ENCODE data around the gene IQGAP2.

Gene IQGAP2

DNA sequence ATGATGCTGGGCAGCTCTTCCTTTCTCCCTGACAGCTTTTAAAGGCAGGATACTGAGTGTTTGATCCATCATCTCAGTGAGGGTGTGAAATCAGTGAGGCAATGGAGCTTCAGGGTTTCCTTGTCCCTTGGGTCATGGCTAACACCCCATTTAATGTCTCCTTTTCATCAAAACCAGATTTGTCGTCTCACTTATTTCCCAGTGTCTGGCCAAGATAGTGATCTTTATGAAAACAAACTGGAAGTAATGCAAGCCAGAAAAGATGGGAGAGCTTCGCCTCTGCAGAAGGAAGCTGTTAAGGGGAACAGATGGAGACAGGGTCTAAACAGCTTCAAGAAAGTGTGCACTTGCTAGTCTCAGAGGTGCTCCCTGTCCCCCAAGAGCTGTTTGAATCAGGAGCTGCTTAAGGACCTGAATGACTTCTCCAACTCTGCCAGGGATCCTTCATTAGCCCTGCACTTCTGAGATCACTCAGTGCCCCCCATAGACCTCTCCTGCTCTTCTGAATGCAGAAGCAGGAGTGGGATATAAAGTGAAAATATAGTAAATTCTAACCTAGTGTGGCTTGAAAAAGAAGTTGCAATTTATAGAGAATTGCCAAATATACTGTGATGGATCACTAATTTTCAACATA lies 124.0 kb downstream of the IQGAP2 start (continued):
- TF ChIP-seq, protein P1, sequence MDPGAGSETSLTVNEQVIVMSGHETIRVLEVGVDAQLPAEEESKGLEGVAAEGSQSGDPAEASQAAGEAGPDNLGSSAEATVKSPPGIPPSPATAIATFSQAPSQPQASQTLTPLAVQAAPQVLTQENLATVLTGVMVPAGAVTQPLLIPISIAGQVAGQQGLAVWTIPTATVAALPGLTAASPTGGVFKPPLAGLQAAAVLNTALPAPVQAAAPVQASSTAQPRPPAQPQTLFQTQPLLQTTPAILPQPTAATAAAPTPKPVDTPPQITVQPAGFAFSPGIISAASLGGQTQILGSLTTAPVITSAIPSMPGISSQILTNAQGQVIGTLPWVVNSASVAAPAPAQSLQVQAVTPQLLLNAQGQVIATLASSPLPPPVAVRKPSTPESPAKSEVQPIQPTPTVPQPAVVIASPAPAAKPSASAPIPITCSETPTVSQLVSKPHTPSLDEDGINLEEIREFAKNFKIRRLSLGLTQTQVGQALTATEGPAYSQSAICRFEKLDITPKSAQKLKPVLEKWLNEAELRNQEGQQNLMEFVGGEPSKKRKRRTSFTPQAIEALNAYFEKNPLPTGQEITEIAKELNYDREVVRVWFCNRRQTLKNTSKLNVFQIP (CRISPR knock-in tag; IDR thresholded peaks at IDR 0.05; ENCODE audit: borderline replicate concordance, low read depth) = no peak

DNA sequence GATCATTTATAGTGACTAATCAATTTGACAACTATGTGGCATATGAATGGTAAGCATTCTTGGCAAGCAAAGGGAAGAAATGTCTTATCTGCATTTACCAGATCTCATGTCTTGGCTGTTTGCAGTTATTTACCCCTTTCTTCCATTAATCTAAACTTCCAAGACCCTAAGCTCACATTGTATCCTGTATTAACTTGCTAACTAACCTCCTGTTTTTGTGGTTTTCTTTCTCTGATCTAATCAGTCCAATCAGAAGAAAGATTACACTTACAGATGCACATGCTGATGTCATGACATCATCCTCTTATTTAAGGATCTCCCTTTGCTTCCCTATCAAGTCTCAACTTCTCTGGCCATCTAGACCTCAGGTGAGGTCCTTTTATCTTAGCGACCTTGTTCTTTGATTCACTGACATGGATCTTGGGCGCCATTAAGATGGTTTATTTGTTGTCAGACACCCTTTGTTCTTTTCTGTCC lies 124.6 kb downstream of the IQGAP2 start:
- TF ChIP-seq TOX (CRISPR knock-in tag; IDR thresholded peaks at IDR 0.05; ENCODE audit: borderline replicate concordance) = no peak
- TF ChIP-seq ZNF70 (CRISPR knock-in tag; IDR thresholded peaks at IDR 0.05) = no peak
- no peak for TF ChIP-seq PPARA (CRISPR knock-in tag; IDR thresholded peaks at IDR 0.05; ENCODE audit: borderline replicate concordance)
- TF ChIP-seq ARNTL (CRISPR knock-in tag; IDR thresholded peaks at IDR 0.05; ENCODE audit: borderline replicate concordance, low read depth) = no peak
- no peak for TF ChIP-seq ZNF565 (CRISPR knock-in tag; conservative IDR thresholded peaks at IDR 0.05; ENCODE audit: low read depth)
- no peak for TF ChIP-seq ZC3H10 (CRISPR knock-in tag; IDR thresholded peaks at IDR 0.05)
- peak; percentile 84; the same call in 1 of the 2 replicates for TF ChIP-seq CSDC2 (CRISPR knock-in tag; IDR thresholded peaks at IDR 0.05)
- TF ChIP-seq, protein P2, sequence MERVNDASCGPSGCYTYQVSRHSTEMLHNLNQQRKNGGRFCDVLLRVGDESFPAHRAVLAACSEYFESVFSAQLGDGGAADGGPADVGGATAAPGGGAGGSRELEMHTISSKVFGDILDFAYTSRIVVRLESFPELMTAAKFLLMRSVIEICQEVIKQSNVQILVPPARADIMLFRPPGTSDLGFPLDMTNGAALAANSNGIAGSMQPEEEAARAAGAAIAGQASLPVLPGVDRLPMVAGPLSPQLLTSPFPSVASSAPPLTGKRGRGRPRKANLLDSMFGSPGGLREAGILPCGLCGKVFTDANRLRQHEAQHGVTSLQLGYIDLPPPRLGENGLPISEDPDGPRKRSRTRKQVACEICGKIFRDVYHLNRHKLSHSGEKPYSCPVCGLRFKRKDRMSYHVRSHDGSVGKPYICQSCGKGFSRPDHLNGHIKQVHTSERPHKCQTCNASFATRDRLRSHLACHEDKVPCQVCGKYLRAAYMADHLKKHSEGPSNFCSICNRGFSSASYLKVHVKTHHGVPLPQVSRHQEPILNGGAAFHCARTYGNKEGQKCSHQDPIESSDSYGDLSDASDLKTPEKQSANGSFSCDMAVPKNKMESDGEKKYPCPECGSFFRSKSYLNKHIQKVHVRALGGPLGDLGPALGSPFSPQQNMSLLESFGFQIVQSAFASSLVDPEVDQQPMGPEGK (CRISPR knock-in tag; IDR thresholded peaks at IDR 0.05; ENCODE audit: borderline replicate concordance) = no peak
- TF ChIP-seq TCF4 (CRISPR knock-in tag; IDR thresholded peaks at IDR 0.05; ENCODE audit: borderline replicate concordance) = no peak
- no peak for TF ChIP-seq ZFP30 (CRISPR knock-in tag; IDR thresholded peaks at IDR 0.05)
- TF ChIP-seq, protein P3, sequence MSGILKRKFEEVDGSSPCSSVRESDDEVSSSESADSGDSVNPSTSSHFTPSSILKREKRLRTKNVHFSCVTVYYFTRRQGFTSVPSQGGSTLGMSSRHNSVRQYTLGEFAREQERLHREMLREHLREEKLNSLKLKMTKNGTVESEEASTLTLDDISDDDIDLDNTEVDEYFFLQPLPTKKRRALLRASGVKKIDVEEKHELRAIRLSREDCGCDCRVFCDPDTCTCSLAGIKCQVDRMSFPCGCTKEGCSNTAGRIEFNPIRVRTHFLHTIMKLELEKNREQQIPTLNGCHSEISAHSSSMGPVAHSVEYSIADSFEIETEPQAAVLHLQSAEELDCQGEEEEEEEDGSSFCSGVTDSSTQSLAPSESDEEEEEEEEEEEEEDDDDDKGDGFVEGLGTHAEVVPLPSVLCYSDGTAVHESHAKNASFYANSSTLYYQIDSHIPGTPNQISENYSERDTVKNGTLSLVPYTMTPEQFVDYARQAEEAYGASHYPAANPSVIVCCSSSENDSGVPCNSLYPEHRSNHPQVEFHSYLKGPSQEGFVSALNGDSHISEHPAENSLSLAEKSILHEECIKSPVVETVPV (CRISPR knock-in tag; IDR thresholded peaks at IDR 0.05) = peak; percentile 18; the same call in 1 of the 2 replicates
- no peak for TF ChIP-seq ESRRG (CRISPR knock-in tag; IDR thresholded peaks at IDR 0.05)
- no peak for TF ChIP-seq OSR1 (CRISPR knock-in tag; IDR thresholded peaks at IDR 0.05)
- no peak for TF ChIP-seq SNAI2 (CRISPR knock-in tag; IDR thresholded peaks at IDR 0.05)
- TF ChIP-seq ZNF8 (CRISPR knock-in tag; IDR thresholded peaks at IDR 0.05) = no peak
- TF ChIP-seq RARB (CRISPR knock-in tag; IDR thresholded peaks at IDR 0.05) = no peak
- peak; percentile 83 for TF ChIP-seq ISL1 (CRISPR knock-in tag; IDR thresholded peaks at IDR 0.05)
- TF ChIP-seq, protein P4, sequence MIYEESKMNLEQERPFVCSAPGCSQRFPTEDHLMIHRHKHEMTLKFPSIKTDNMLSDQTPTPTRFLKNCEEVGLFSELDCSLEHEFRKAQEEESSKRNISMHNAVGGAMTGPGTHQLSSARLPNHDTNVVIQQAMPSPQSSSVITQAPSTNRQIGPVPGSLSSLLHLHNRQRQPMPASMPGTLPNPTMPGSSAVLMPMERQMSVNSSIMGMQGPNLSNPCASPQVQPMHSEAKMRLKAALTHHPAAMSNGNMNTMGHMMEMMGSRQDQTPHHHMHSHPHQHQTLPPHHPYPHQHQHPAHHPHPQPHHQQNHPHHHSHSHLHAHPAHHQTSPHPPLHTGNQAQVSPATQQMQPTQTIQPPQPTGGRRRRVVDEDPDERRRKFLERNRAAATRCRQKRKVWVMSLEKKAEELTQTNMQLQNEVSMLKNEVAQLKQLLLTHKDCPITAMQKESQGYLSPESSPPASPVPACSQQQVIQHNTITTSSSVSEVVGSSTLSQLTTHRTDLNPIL (CRISPR knock-in tag; IDR thresholded peaks at IDR 0.05; ENCODE audit: low read depth) = peak; percentile 79; the same call in 1 of the 2 replicates
- TF ChIP-seq BACH2 (CRISPR knock-in tag; IDR thresholded peaks at IDR 0.05; ENCODE audit: borderline replicate concordance) = no peak
- TF ChIP-seq GLIS3 (CRISPR knock-in tag; IDR thresholded peaks at IDR 0.05) = no peak
- peak; percentile 44; the same call in 1 of the 2 replicates for TF ChIP-seq ZFP3 (CRISPR knock-in tag; IDR thresholded peaks at IDR 0.05)
- TF ChIP-seq, protein P5, sequence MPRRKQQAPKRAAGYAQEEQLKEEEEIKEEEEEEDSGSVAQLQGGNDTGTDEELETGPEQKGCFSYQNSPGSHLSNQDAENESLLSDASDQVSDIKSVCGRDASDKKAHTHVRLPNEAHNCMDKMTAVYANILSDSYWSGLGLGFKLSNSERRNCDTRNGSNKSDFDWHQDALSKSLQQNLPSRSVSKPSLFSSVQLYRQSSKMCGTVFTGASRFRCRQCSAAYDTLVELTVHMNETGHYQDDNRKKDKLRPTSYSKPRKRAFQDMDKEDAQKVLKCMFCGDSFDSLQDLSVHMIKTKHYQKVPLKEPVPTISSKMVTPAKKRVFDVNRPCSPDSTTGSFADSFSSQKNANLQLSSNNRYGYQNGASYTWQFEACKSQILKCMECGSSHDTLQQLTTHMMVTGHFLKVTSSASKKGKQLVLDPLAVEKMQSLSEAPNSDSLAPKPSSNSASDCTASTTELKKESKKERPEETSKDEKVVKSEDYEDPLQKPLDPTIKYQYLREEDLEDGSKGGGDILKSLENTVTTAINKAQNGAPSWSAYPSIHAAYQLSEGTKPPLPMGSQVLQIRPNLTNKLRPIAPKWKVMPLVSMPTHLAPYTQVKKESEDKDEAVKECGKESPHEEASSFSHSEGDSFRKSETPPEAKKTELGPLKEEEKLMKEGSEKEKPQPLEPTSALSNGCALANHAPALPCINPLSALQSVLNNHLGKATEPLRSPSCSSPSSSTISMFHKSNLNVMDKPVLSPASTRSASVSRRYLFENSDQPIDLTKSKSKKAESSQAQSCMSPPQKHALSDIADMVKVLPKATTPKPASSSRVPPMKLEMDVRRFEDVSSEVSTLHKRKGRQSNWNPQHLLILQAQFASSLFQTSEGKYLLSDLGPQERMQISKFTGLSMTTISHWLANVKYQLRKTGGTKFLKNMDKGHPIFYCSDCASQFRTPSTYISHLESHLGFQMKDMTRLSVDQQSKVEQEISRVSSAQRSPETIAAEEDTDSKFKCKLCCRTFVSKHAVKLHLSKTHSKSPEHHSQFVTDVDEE (CRISPR knock-in tag; IDR thresholded peaks at IDR 0.05) = no peak
- TF ChIP-seq, protein P1 (CRISPR knock-in tag; IDR thresholded peaks at IDR 0.05; ENCODE audit: borderline replicate concordance, low read depth) = no peak; the same call in 1 of the 2 replicates

More for the DNA sequence above, 124.6 kb downstream of the IQGAP2 start:
- peak; percentile 55 for ATAC-seq

Measured in SK-N-SH treated with all-trans-retinoic acid at 6 μM for 48 hours (cell line).